OCI-LY7 (cell line): ENCODE data around the gene DENND1A.

Source experiments
- EZH2phosphoT487 ChIP-seq: fragments of 200-600 bp; sonication (generic); IDR thresholded peaks from 2 replicates; pipeline ENCODE4 v1.6.1; 2018; ENCODE audit warnings: low read depth, borderline replicate concordance, mild to moderate bottlenecking, mixed run types, antibody characterized with exemption, low read length, moderate library complexity, mixed read lengths
- TF ChIP-seq, protein P1 (sequence below): fragments of 200-600 bp; sonication (generic); conservative IDR thresholded peaks from 2 replicates; pipeline ENCODE4 v1.5.1; 2014; ENCODE audit warnings: mild to moderate bottlenecking, antibody characterized with exemption, low read length, moderate library complexity, mixed read lengths

DNA sequence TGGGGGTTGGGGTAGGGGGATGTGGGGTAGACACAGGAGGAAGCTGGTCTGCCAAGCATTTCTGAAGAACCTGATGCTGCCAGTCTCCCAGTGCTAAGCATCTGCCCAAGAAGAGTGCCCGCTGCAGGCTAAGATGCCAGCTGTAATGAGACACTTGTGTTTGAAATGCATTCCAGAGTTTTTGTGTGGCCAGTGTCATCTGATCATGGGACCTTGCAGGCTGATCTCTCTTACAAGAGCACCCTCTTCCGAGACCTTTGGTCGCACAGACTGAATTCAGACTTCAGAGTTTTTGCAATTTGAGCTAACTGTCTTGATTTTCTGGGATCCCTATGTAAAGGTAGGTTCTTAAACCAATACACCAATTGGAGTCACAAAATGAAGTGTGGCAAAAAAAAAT is 58.1 kb downstream of the DENND1A start:
- TF ChIP-seq, protein P1, sequence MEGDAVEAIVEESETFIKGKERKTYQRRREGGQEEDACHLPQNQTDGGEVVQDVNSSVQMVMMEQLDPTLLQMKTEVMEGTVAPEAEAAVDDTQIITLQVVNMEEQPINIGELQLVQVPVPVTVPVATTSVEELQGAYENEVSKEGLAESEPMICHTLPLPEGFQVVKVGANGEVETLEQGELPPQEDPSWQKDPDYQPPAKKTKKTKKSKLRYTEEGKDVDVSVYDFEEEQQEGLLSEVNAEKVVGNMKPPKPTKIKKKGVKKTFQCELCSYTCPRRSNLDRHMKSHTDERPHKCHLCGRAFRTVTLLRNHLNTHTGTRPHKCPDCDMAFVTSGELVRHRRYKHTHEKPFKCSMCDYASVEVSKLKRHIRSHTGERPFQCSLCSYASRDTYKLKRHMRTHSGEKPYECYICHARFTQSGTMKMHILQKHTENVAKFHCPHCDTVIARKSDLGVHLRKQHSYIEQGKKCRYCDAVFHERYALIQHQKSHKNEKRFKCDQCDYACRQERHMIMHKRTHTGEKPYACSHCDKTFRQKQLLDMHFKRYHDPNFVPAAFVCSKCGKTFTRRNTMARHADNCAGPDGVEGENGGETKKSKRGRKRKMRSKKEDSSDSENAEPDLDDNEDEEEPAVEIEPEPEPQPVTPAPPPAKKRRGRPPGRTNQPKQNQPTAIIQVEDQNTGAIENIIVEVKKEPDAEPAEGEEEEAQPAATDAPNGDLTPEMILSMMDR, result no peak
- TF ChIP-seq EZH2phosphoT487, result no peak
